K562 (cell line): ENCODE results near the gene KRT80. TPM values are rescaled to one million over a fixed set of nuclear protein-coding genes. Genes with fewer than 3 reads are reported as not detected.

Source experiments
- CHD1 ChIP-seq: fragments of 200-600 bp; sonication (generic); IDR thresholded peaks from one replicate; pipeline ENCODE4 v1.6.1; 2012; ENCODE audit warnings: mild to moderate bottlenecking, moderate library complexity, low read length, inconsistent platforms
- ELF2 ChIP-seq: fragments of 250-450 bp; sonication (Bioruptor Pico); IDR thresholded peaks from 2 replicates; pipeline ENCODE4 v1.5.0; 2021; ENCODE audit warnings: mild to moderate bottlenecking
- HDAC6 ChIP-seq: IDR thresholded peaks from 2 replicates; pipeline ENCODE4 v1.6.1; 2012; ENCODE audit warnings: low read depth, mild to moderate bottlenecking, control low read depth, inconsistent platforms, low read length, moderate library complexity
- HMG20A ChIP-seq: fragments of 450-650 bp; formaldehyde crosslinking; conservative IDR thresholded peaks from 2 replicates; pipeline ENCODE4 v1.4.0; 2020; ENCODE audit warnings: mild to moderate bottlenecking, mixed read lengths
- NR0B1 ChIP-seq: fragments of 450-650 bp; IDR thresholded peaks from one replicate; pipeline ENCODE4 v1.6.1; 2018; ENCODE audit warnings: mild to moderate bottlenecking, moderate library complexity; ENCODE audit not compliant: partially characterized antibody
- POU5F1 ChIP-seq: fragments of 150-350 bp; IDR thresholded peaks from 2 replicates; pipeline ENCODE4 v1.6.1; 2014; ENCODE audit warnings: borderline replicate concordance, low read length, low read depth, mild to moderate bottlenecking; ENCODE audit not compliant: partially characterized antibody
- PRMT5 ChIP-seq: sonication (generic); formaldehyde crosslinking; IDR thresholded peaks from 2 replicates; pipeline ENCODE4 v1.5.0; 2020; ENCODE audit warnings: missing genetic modification reagents
- SLC30A9 ChIP-seq: fragments of 250-450 bp; sonication (Bioruptor Pico); IDR thresholded peaks from 2 replicates; pipeline ENCODE4 v1.8.0; 2022; ENCODE audit warnings: mild to moderate bottlenecking, moderate library complexity
- ZNF318 ChIP-seq, 2 experiments: fragments of 450-650 bp; IDR thresholded peaks; 2 replicates each; pipeline ENCODE4 v1.6.1; 2016; ENCODE audit warnings: mild to moderate bottlenecking in 2 of 2, borderline replicate concordance in 1 of 2, low read depth in 1 of 2, moderate library complexity in 1 of 2
- ZNF57 ChIP-seq: fragments of 450-650 bp; formaldehyde crosslinking; IDR thresholded peaks from 2 replicates; pipeline ENCODE4 v1.4.0; 2020; ENCODE audit warnings: mild to moderate bottlenecking, moderate library complexity
- ZSCAN32 ChIP-seq: fragments of 450-650 bp; formaldehyde crosslinking; IDR thresholded peaks from 2 replicates; pipeline ENCODE4 v1.4.0; 2020; ENCODE audit warnings: mild to moderate bottlenecking, moderate library complexity
- polyA plus RNA-seq, 8 experiments: library from polyadenylated mRNA; depleted of rRNA in 4 of 8; stranded (reverse) in 5 of 8; unstranded in 3 of 8; fragments of >200 nt; fragmentation: Nextera tagmentation in 2 of 8; fragmentation: Illumina TruSeq in 1 of 8; extraction: Ambion mirVana in 2 of 8; extraction: Trizol in 1 of 8; gene quantifications; 2 replicates each; pipeline versions ENCODE4 v1.2.1 to v1.2.3, GENCODE V29; 2011 to 2014; ENCODE audit warnings: inconsistent platforms in 1 of 8, missing spikeins in 1 of 8
- total RNA-seq, 7 experiments: library from RNA; depleted of rRNA in 6 of 7; stranded (reverse); fragments of >200 nt in 6 of 7; fragmentation: Illumina TruSeq in 2 of 7; extraction: Trizol in 2 of 7; gene quantifications; 2 replicates each; pipeline versions ENCODE4 v1.2.1 to v1.2.3, GENCODE V29; 2011 to 2021; ENCODE audit warnings: low replicate concordance in 1 of 7

Gene KRT80
- total and polyA plus RNA-seq, 9 of the 15 experiments (the other 6 are each of a cell fraction or from before 2014, with no cell fraction given) = not detected

GRCh38 chr12:52179396-52179973, 12.3 kb downstream of the KRT80 start (continued):
- TF ChIP-seq ZNF318 (IDR thresholded peaks at IDR 0.05; ENCODE audit: borderline replicate concordance in 1 of 2, low read depth in 1 of 2) (no peak), PRMT5 (CRISPR knock-in tag) (no peak), ZNF57 (CRISPR knock-in tag) (no peak), HDAC6 (no peak), HMG20A (CRISPR knock-in tag) (no peak), CHD1 (no peak), ZSCAN32 (CRISPR knock-in tag) (no peak), NR0B1 (no peak), SLC30A9 (CRISPR knock-in tag) (no peak), ELF2 (CRISPR knock-in tag) (no peak), POU5F1 (no peak)
